SIG-M5 (cell line): ENCODE results near the gene NINJ2.
"Not testable (repeated sequence)": the region's sequence is repeated elsewhere in the genome, so short reads cannot be mapped to it uniquely, and the experiment has no call there.

Source experiments
- DNase-seq: peaks from one replicate; lab custom pipeline; 2025; lab: John Stamatoyannopoulos, UW

Gene NINJ2

DNA sequence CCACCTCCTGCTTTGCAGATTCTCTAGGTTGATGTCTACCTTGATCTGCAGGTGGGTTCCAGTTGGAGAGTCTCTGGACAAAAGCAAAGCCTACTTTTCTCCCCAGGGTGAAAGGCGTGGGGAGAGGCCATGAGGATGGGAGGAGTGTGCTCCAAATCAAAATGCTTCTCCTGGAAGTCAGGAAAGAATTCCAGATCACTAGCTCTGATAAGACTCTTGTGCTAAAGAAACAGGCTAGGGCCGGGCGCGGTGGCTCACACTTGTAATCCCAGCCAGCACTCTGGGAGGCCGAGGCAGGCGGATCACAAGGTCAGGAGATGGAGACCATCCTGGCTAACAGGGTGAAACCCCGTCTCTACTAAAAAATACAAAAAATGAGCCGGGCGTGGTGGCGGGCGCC is 21.9 kb downstream of the NINJ2 start:
- DNase-seq, result not testable (repeated sequence)

DNA sequence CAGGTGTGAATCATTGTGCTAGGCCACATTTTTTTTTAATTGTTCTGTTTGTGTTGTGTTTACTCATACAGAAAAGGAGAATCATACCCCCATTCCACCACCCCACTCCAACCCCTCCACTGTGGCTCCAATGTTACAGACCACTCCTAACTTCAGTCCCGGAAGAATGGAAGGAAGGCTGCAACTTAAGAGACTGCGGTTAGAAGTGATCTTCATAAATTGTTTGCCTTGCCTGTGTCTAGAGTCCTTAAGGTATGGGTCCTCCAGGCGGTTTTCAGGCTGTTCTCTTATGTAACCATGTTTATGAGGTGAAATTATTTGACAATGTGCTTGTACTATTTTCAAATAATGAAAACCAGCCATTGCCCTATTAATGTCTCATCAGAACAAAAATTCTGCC is 22.5 kb downstream of the NINJ2 start:
- DNase-seq, result no peak

DNA sequence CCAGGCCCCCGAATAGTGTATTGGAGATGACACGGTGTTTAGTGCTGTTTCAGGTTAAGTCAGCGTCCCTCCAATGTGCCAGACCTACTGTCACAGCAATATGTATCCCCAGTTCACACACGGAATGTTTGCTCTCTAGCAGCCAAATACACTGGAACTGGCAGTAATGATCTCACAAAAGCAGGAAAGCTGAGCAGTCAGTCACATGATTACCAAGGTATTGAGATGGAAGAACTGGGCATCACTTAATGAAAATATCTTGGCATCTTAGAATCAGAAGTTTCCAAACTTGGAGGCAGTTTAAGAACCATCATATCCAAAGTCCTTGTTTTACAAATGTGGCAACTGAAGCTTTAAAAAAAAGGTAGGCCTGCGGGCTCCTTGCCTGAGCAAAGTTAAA is 23.3 kb downstream of the NINJ2 start:
- no peak for DNase-seq

DNA sequence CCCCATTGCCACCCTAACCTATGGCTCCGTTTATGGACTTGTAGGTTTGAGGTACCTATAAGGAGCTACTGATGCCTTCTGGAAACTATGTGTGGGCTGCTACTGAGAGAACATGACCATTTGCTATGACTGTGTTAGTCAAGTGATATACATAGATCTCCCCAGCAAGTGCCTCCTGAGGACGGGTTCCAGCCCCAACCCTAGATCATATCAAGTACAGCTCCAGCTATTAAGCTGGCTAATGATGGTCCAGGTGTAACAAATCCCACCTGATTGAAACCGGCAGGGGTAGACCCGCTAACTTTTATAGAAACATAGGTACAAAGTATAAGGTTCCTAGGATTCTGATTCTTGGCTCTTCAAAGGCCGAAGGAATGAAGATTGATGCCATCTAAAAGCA is 23.7 kb downstream of the NINJ2 start:
- no peak for DNase-seq

DNA sequence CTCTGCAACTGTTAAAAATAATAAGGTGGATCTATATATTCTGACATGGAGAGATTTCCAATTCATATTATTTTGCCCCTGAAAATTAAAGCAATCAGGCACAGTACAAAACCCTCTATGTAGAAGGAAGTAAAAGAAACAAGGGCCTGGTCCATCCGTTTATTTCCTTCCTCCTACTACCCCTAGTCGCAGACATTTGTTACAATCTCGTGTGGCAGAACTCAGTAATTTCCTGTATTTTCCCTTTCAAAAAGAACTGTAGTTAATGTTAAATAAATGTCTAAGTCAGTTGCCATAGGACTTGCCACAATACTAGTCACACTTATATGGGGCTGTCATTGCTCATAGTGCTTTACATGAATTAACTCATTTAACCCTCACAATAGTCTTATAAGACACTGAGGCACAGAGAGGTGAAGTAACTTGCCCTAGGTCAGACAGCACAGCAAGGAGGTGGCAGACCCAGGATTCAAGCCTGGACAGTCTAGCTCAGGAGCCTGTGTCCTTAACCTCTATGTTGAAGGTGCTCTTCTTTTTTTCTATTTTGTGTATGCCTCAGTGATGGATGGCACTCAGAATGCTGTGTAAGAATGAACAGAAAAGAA is 24.2 kb downstream of the NINJ2 start:
- no peak for DNase-seq

DNA sequence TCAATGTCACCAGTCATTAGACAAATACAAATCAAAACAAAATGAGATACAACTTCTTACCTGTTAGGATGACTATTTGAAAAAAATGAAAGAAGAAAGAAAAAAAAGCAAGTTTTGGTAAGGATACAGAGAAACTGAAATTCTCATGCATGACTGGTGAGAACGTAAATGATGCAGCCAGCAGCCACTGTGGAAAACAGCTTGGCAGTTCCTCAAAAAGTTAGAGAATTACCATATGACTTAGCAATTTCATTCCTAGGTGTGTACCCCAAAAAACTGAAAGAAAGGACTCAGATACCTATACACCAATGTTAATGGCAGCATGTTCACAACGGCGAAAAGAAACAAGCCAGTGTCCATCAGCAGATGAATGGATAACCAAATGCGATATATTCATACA is 26.6 kb downstream of the NINJ2 start:
- no peak for DNase-seq

DNA sequence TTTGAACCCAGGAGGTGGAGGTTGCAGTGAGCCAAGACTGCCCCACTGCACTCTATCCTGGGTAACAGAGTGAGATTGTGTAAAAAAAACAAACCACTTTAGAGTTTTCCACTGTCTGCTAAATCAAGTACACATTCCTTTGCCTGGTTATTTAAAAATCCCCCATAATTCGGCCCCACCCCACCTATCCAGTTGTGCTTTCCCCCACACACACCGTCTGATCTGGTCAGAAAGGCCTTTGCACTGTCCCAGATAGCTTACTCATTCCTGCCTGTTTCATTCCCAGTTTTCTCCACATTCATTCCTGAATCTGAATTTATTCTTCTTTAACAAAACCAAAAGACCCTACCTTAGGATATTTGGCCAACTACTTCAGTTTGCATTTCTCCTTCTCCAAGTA is 29.5 kb downstream of the NINJ2 start:
- no peak for DNase-seq

DNA sequence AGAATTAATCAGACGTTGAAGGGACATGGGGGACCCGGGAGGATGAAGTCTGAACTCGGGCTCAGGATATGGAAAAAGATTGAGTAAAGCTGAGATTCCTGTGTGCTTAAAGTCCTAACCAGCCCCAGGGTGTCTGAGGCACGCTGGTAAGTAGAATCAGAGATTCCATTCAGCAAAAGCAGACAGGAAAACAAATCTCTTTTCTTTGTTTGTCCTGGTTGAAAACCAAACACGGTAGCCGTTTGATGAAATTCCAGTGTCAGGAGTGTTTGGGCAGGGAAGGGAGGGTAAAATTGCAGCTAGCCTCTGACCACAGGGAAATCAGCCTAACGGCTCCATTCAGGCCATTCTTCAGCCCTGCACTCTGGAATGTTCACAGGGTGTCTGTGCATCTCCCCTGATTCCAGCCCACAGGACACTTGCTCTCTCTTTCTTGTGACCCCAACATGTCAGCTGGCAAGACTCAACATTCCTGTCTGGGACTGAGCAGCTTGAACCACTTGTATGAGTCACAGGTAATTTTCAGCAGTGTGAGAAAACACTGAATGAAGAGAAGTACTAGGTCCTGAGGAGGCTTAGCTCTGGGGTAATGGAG is 31.0 kb downstream of the NINJ2 start:
- no peak for DNase-seq

DNA sequence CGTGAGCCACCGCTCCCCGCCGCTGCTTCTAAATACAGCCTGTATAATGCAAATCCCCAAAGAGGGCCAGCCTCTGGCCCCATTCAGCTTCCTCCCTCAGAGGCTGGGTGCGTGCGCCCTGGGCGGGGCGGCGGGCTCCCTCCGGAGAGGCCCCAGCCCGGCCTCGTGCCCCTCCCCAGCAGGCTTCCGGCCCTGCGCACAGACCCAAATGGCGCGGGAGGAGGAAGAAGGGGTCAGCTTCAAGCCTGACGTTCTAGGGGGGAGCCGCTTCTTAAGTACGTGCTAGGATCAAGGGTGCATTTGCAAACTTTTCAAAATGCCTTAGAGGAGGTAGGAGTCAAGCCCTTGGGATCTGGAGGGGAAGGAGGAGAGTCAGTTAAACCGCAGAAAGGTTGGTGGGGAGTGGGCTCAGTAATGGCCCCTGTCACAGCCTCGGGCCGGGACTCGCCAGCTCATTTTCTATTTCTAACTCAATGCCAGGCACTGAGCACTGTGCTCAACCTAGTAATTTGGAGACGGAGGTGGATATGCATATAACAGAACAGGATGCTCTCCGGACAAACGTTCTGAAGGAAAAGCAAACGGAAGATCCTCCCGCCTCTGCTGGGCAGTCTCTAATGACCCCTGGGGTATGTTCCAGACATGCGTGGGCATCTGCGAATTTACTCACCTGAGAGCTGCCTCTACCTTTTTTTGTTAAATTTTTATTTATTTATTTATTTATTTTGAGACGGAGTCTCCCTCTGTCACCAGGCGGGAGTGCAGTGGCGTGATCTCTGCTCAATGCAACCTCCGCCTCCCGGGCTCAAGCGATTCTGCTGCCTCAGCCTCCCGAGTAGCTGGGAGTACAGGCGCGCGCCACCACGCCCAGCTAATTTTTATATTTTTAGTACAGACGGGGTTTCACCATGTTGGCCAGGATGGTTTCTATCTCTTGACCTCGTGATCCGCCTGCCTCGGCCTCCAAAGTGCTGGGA is 32.3 kb downstream of the NINJ2 start:
- peak; percentile 53 for DNase-seq

DNA sequence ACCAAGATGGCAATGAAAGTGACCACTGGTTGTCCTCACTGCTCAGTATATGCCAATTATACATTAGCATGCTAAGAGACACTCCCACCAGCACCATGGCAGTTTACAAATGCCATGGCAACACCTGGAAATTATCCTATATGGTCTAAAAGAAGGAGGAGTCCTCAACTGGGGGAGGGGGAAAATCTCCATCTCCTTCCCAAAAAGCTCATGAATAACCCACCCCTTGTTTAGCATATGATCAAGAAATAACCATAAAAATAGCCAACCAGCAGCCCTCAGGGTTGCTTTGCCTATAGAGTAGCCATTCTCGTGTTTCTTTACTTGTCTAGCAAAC is 34.5 kb downstream of the NINJ2 start:
- DNase-seq, result not testable (repeated sequence)

DNA sequence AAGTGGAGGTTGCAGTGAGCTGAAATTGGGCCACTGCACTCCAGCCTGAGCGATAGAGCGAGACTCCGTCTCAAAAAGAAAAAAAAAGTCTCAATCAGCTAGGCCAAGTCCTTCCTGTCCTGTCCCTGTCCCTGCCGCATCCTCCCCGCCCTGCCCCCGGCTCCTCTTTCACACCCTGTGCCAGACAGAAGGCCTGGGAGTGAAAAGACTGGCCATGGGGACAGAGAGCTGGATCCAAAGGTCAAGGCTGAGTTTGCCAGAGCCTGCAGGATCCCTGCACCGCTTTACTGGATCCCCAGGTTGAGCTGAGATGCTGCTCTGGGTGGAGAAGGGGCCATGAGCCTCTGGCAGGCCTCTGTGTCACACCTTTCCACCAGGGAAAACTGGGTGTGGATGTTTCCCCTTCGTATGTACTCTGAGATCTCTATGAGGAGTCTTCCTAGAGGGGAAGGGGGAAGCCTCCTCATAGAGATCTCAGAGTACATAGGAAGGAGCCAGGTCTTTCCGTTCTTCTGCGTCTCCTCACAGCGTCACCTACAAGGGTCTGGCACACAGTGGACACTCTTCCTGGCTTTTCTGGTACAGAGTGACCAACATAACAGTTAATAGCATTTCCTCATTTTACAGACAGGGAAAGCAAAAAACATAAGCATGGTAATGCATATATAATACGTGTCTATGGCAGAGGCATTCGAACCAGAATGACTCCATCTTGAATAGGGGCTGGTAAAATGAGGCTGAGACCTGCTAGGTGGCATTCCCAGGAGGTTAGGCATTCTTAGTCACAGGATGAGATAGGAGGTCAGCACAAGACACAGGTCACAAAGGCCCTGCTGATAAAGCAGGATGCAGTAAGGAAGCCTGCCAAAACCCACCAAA is 35.1 kb downstream of the NINJ2 start:
- DNase-seq, result no peak

DNA sequence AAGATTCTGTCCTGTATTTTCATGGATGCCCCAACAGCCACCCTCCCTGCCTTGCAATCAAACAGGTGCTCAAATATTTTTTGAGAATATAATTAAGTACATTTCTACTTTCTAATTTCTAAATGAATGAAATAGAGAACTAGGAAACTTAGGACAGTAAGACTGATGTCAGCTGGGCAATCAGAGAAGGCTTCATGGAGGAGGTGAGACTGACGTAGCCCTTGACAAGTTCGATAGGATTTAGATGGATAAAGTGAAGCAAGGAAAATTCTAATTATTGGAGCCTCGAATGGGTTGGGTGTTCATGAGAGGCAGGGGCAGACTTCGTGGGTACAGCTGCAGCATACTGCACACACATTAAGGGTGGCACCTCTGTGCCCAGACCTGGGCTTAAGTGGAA is 36.0 kb downstream of the NINJ2 start:
- DNase-seq, result no peak

DNA sequence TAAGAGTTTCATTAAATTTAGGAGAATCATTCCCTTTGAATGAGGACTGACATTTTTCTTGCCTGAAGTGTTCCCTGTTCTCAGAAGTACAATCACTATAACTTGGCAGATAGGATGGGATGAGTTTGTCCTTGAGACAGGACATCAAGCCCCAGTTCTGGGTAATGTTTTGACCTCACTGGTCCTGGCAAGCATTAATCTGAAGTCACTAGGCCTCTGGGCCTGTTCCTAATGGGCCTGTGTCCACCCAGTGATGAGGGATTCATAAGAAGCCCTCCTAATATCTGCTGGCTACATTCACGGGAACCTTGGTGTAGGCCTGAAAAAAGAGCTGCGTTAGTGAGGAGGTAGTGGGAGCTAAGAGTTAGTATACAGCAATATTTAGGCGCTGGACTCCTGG is 37.2 kb downstream of the NINJ2 start:
- DNase-seq, result no peak

DNA sequence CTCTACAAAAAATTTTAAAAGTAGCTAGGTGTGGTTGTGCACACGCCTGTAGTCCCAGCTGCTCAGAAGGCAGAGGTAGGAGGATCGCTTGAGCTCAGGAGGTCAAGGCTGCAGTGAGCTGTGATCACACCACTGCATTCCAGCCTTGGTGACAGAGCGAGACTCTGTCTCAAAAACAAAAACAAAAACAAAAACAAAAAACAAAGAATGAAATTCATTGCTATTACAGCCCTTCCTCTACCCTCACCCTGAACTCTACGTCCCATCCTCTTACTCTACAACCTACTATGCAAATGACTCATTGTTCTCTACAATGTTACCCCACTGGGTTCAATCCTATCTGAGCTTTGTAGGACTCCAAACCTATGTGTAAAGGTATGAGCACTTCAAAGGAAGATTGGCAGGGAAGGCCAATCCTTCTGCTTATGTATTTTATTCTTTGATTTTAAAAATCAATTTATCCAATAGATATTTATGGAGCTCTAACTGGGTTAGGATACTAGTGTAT is 39.3 kb downstream of the NINJ2 start:
- no peak for DNase-seq

DNA sequence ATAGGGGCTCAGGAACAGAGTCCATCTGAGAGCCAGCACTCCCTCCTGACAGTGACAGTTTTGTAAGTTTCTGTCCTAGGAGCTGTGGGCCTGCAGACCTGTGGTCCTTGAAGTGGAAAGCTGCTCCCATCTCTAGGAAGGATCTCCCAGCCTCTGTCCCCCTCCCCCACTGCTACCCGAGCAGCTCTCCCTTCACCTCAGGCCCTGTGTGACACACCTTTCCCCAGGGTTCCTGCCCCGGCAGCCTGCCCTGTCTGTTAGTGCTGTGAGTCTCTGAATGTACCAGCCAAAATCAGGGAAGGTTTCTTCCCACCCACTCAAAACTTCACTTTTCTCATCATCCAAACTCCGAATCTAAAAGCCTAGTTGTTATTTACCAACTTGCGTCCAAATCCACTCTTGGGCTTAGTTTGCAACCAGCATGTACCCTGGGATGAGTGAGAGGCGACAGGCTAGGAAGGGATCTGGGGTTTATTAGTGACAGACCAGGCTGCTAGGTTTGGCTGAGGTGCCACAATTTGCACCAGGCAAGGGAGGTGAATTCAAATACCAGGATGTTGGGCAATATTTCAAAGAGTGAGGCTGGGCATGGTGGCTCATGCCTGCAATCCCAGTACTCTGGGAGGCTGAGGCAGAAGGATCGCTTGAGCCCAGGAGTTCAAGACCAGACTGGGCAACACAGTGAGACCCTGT is 39.9 kb downstream of the NINJ2 start:
- no peak for DNase-seq

DNA sequence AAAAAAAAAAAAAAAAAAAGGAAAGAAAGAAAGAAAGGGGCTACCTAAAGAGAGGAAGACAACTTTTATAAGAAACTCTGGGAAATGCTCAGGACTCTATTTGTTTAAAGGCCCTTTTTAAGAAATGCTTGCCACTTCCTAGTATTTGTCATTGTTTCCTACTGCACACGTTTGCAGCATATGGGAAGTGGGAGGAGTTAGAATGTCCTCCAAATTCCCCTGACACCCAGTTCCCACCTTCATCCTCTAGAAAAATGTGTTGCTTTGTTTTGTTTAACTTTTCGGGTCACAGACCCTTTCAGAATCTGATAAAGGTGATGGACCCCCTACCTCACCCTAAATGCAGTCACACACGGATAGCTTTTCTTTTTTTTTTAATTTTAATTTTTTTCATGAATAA is 40.8 kb downstream of the NINJ2 start:
- no peak for DNase-seq

DNA sequence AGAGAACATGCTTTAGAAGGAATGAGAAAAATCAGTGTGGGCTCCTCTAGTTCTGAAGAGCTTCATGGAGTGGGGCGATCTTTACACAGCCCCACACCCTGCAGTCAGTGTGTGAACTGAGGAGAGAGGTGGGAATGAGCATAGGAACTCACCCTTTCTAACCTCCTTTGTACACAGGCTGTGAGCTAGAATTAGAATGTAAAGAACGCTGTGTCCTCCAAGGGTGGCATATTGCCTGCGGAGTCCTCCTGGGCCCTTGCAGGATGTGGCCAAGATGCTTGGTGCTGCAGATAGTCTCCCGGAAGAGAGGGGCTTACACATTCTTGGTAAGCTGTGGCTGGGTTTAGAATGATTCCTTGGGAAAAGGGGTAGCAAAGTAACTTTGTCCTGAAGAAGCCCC is 43.9 kb downstream of the NINJ2 start:
- no peak for DNase-seq

DNA sequence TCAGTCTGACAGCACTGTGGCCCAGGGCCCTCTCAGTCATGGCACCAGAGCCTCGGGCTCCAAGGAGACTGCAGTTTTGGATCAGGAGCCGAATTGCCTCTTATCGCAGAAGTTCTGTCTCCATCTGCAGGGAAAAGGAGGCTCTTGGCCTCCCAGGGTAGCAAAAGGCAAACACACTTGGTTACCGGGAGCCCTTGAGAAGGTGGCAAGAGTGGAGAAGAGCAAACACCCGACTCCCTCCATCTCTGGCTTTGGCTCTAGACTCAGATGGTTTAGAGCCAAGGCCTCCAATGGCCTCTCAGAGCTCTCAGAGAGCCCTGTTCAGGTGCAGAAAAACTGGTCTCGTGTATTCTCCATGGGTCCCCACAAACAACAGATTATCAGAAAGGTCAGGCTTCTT is 44.6 kb downstream of the NINJ2 start:
- no peak for DNase-seq

DNA sequence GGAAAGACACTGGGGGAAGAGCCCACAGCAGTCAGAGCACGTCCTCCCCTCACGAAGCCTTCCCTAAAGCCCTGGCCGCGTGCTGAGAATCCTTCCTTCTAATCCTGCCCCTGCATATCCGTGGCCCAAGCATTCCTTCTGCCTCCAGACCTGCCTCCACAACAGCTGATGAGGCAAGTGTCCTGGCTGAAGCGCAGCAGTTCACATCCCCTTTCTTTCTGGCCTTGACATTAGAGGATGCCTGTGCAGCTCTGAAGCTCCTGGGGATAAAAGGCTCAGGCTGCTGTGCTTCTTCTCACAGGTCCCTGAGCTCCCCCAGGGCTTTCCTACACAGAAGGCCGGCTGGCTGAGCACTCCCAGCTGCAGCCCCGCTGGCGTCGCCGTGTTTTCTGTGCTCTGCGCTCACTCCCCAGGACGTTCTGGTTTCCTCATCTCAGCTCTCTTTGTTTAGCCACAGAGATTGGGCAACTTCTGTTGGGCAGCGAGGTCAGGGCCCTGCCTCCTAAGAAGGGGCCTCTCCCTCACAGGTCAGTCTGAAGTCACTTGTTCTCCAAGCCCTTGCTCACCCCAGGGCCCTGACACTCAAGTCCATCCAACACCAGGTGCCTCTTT is 45.8 kb downstream of the NINJ2 start:
- no peak for DNase-seq

DNA sequence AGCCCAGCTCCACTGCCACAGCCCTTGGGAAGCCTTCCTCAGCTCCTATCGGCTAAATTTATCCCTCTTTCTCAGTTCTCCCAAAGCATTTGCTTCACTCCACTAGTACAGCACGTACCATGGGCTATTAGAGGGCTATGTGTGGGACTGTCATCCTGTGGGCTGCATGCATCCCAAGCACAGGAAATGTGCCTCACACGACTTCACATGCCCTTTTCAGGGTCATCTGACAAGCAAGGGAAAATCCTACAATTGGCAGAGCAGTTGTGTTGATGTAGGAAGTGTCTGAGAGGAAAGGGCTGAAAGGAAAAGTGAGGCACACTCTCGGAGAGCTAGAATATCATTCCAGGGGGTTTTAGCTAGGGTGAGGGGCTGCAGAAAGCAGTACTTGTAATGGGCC is 47.6 kb downstream of the NINJ2 start:
- no peak for DNase-seq

DNA sequence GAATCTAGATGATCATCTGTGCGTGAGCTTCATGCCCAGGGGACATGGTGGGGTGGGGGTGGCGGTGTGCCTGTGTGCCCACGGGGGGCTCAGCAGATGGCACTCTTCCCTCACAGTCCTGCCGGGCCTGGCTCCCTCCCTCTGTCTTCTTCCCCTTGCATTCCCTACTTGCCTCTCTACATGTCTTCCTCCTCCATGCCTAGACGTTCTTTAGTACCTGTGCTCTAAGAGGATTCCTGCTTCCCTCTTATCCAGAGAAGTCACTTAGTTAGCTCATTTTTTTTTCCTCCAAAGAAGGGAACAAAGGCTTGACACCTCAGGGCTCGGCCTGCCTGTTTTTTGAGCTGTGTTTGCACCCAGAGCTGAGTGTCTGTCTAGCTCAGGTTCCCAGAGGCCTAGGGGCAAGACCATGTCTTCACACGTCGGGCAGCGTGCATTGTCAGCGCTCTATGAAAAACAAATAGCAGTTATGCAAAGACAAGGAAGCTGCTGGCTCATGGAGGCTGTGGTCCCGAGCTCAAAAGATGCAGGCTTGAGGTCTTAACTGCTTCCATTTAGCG is 48.8 kb downstream of the NINJ2 start:
- DNase-seq, result no peak
